Glutamatergic neuron (in vitro differentiated cells): ENCODE measurements around the gene B4GALT2. TPM values are rescaled to one million over a fixed set of nuclear protein-coding genes. Genes with fewer than 3 reads are reported as not detected.

Experiments
- DNase-seq: peaks from one replicate; pipeline ENCODE4 v3.0.0; 2022
- H3K27ac Mint-ChIP-seq: one replicate; pipeline ENCODE4 v1.8.0; 2020; ENCODE audit warnings: mild to moderate bottlenecking, mixed read lengths, inconsistent platforms; ENCODE audit not compliant: unreplicated experiment
- H3K27me3 Mint-ChIP-seq: one replicate; pipeline ENCODE4 v1.8.0; 2020; ENCODE audit warnings: mild to moderate bottlenecking, moderate library complexity, mixed read lengths, inconsistent platforms; ENCODE audit not compliant: unreplicated experiment
- H3K36me3 Mint-ChIP-seq: one replicate; pipeline ENCODE4 v1.8.0; 2020; ENCODE audit warnings: mild to moderate bottlenecking, mixed read lengths, inconsistent platforms; ENCODE audit not compliant: unreplicated experiment
- H3K4me1 Mint-ChIP-seq: one replicate; pipeline ENCODE4 v1.8.0; 2020; ENCODE audit warnings: mild to moderate bottlenecking, low read depth, mixed read lengths, inconsistent platforms; ENCODE audit not compliant: unreplicated experiment
- H3K4me3 Mint-ChIP-seq: one replicate; pipeline ENCODE4 v1.8.0; 2020; ENCODE audit warnings: mild to moderate bottlenecking, mixed read lengths, inconsistent platforms; ENCODE audit not compliant: unreplicated experiment
- H3K9me3 Mint-ChIP-seq: one replicate; pipeline ENCODE4 v1.8.0; 2020; ENCODE audit warnings: mild to moderate bottlenecking, moderate library complexity, mixed read lengths, inconsistent platforms; ENCODE audit not compliant: unreplicated experiment
- CTCF ChIP-seq: fragments of 200-600 bp; sonication (generic); IDR thresholded peaks from one replicate; pipeline ENCODE4 v1.5.0; 2021; ENCODE audit not compliant: partially characterized antibody, unreplicated experiment
- total RNA-seq: library from RNA; stranded (reverse); fragmentation: NEBNext Ultra II Directional; extraction: Animal tissue kit (Norgen Biotek cat#: 25700); gene quantifications from one replicate; pipeline ENCODE4 v1.2.1, GENCODE V29; 2021; ENCODE audit not compliant: unreplicated experiment

Gene B4GALT2
- total RNA-seq, 1 donor from 2014 or later: 45.7 TPM

- peaks cover 13% of the 10 kb centered on the region for H3K4me1 Mint-ChIP-seq
- H3K9me3 Mint-ChIP-seq: peaks cover 4% of the 10 kb centered on the region
- peak within 1 kb of the TSS; percentile 89 for H3K27ac Mint-ChIP-seq
- DNase-seq: peak; percentile 98
- peak within 1 kb of the TSS; percentile 94 for H3K4me3 Mint-ChIP-seq
- H3K27me3 Mint-ChIP-seq: peaks cover 4% of the 10 kb centered on the region
- TF ChIP-seq CTCF: peak; percentile 75
- H3K36me3 Mint-ChIP-seq: peaks cover 7% of the 10 kb centered on the region
Observed at GRCh38 chr1:43946236-43947060, 32.6 kb upstream of the B4GALT2 start, which contains the start of gene IPO13. TSS of gene IPO13 (plus strand) at chr1:43946950. CDS start at chr1:43947601, 651 bp downstream.

DNA sequence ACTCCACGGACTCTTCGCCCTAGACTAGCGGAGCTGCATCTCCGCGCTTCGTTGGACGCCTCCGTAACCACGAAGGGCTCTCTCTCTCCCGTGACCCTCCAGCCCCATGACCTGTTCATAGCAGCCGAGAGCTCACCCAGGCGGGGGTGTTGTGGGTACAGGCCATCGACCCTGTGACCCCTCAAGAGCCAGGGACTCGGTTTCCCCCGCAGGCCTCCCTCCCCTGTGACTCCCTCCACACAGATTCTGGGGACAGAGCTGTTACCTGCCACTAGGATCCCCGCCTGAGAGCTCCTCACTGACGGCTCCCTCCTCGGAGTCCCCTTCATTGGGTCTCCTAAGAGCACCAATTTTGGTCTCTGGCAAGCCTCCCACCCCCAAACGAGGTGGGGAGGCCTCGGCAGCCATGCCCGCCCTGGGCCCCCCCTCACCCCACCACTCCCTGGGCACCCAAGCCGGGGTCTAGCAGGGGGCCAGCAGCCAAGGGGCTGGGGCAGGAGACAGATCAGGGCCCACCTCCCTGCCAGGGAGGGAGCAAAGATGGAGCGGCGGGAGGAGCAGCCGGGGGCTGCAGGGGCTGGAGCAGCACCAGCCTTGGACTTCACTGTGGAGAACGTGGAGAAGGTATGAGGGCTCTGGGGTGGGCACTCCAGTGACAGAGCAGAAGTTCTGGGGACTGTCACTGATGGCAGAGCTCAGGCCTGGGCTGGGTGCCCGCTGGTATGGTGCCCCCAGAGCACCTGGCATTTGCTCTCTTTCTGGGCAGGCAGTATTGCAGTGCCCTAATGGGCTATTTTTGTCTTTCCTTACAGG, 31.7 kb upstream of the B4GALT2 start:
- Mint-ChIP-seq H3K27ac (peak overlapping the region; percentile 89), H3K4me1 (peaks cover 13% of the 10 kb centered on the region), H3K36me3 (peaks cover 7% of the 10 kb centered on the region), H3K4me3 (peak overlapping the region; percentile 94), H3K27me3 (peaks cover 1% of the 10 kb centered on the region), H3K9me3 (peaks cover 4% of the 10 kb centered on the region)
- no peak for TF ChIP-seq CTCF
- DNase-seq: no peak

DNA sequence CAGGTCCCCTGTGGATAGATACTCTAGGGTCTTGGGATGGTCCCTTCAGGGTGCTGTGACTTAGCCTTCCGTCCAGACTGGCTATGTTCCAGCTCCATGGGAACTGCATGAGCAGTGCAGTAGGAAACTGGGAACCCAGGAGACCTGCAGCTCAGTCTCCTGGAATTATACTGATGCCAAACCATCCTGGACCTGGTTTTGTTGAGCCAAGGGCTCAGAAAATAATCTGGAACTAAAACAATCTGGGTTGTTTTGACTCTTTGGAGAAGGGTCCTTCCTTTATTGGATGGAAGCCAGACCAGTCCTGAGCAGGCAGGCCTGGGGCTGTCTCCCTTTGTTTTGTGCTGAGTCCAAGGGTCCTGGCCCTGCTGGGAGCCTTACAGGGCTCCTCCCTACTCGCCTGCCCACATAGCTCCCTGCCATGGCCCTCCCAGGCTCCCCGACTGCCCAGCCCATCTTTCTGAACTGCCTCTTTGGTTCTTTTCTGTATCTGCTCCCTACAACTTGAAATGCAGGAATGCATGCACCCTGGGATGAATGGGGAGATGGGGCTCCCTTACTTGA, 31.1 kb upstream of the B4GALT2 start:
- Mint-ChIP-seq H3K4me1 (peaks cover 13% of the 10 kb centered on the region), H3K4me3 (peak overlapping the region; percentile 94), H3K36me3 (peaks cover 7% of the 10 kb centered on the region), H3K27ac (no peak overlapping the region), H3K9me3 (peaks cover 4% of the 10 kb centered on the region), H3K27me3 (peaks cover 1% of the 10 kb centered on the region)
- no peak for DNase-seq
- no peak for TF ChIP-seq CTCF

DNA sequence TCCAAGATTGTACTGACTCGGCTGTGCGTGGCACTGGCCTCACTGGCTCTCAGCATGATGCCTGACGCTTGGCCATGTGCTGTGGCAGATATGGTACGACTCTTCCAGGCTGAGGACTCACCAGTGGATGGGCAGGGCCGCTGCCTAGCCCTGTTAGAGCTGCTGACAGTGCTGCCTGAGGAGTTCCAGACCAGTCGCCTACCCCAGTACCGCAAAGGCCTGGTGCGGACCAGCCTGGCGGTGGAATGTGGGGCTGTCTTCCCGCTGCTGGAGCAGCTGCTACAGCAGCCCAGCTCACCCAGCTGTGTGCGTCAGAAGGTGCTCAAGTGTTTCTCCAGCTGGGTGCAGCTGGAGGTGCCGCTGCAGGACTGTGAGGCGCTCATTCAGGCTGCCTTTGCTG, 29.3 kb upstream of the B4GALT2 start:
- no peak for DNase-seq
- Mint-ChIP-seq H3K27ac (no peak overlapping the region), H3K4me1 (peaks cover 13% of the 10 kb centered on the region), H3K27me3 (peaks cover 1% of the 10 kb centered on the region), H3K36me3 (peaks cover 7% of the 10 kb centered on the region), H3K4me3 (no peak overlapping the region), H3K9me3 (peaks cover 4% of the 10 kb centered on the region)
- no peak for TF ChIP-seq CTCF
